DOHH2 (cell line): ENCODE data around the gene ITPKA.

Source experiments
- H3F3A ChIP-seq: fragments of 200-600 bp; sonication (generic), shearing (Covaris generic); 2 replicates; pipeline ENCODE4 v1.6.0; 2016; ENCODE audit warnings: antibody characterized with exemption, mild to moderate bottlenecking; ENCODE audit not compliant: control insufficient read depth, insufficient read depth
- H3K27ac ChIP-seq: fragments of 200-600 bp; sonication (generic); 2 replicates; pipeline ENCODE4 v1.5.1; 2014; ENCODE audit warnings: low read depth, mild to moderate bottlenecking, low read length, moderate library complexity
- H3K27me3 ChIP-seq: fragments of 200-600 bp; sonication (generic); 2 replicates; pipeline ENCODE4 v1.6.1; 2014; ENCODE audit warnings: mild to moderate bottlenecking, low read length, mixed read lengths; ENCODE audit not compliant: control insufficient read depth
- H3K36me3 ChIP-seq: fragments of 200-600 bp; sonication (generic); 2 replicates; pipeline ENCODE4 v1.6.1; 2014; ENCODE audit warnings: mild to moderate bottlenecking, low read length, moderate library complexity, mixed read lengths; ENCODE audit not compliant: control insufficient read depth
- H3K4me1 ChIP-seq: fragments of 200-600 bp; sonication (generic); 2 replicates; pipeline ENCODE4 v1.6.1; 2014; ENCODE audit warnings: mild to moderate bottlenecking, low read length, mixed read lengths; ENCODE audit not compliant: control insufficient read depth
- H3K4me2 ChIP-seq: fragments of 200-600 bp; sonication (generic); 2 replicates; pipeline ENCODE4 v1.6.0; 2014; ENCODE audit warnings: mild to moderate bottlenecking, low read length, moderate library complexity
- H3K4me3 ChIP-seq: fragments of 200-600 bp; sonication (generic); 2 replicates; pipeline ENCODE4 v1.5.1; 2014; ENCODE audit warnings: mild to moderate bottlenecking, low read length, mixed read lengths
- H3K79me2 ChIP-seq: fragments of 200-600 bp; sonication (generic); 2 replicates; pipeline ENCODE4 v1.6.1; 2014; ENCODE audit warnings: mild to moderate bottlenecking, low read length, mixed read lengths; ENCODE audit not compliant: control insufficient read depth
- H3K9me2 ChIP-seq: fragments of 200-600 bp; sonication (generic); replicated peaks from 2 replicates; pipeline ENCODE4 v1.6.1; 2014; ENCODE audit warnings: mild to moderate bottlenecking, low read length, mixed read lengths; ENCODE audit not compliant: control insufficient read depth
- H3K9me3 ChIP-seq: fragments of 200-600 bp; sonication (generic); 2 replicates; pipeline ENCODE4 v1.6.1; 2014; ENCODE audit warnings: antibody characterized with exemption, low read length, mixed read lengths; ENCODE audit not compliant: control insufficient read depth, insufficient read depth
- H4K20me1 ChIP-seq: fragments of 200-600 bp; sonication (generic); 2 replicates; pipeline ENCODE4 v1.6.0; 2014; ENCODE audit warnings: low read depth, mild to moderate bottlenecking, antibody characterized with exemption, low read length, moderate library complexity; ENCODE audit not compliant: control insufficient read depth, insufficient read depth
- EZH2phosphoT487 ChIP-seq: fragments of 200-600 bp; sonication (generic); IDR thresholded peaks from 2 replicates; pipeline ENCODE4 v1.6.1; 2017; ENCODE audit warnings: borderline replicate concordance, mild to moderate bottlenecking, antibody characterized with exemption, low read length, moderate library complexity, mixed read lengths
- TF ChIP-seq, protein P1 (sequence below): fragments of 200-600 bp; sonication (generic); IDR thresholded peaks from one replicate; pipeline ENCODE4 v1.5.1; 2014; ENCODE audit warnings: antibody characterized with exemption, mild to moderate bottlenecking, low read depth, low read length; ENCODE audit not compliant: poor library complexity, severe bottlenecking

ITPKA gene

DNA sequence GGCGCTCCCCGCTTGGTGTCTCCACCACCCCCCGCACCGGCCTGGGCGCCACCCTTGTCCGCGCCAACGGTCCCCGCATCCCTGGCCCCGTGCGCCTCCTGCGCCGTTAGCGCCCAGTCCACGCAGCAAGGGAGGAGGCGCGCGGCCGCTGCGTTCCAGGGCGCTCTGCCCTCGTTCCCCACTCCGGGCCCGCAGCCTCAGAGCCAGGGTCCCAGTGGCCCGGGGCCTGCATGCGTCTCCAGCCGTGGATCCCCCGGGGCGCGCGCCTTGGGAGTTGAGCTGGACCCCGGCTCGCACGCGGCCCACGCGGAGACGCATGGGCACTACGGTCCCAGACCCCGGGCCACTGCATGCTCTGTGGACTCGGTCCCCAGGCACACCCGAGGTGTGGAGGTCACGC, 7.4 kb upstream of the ITPKA start:
- Histone ChIP-seq H3K27ac (no peak overlapping the region), H3K4me1 (no peaks in the 10 kb centered on the region), H3K9me3 (no peaks in the 10 kb centered on the region), H3F3A (no peaks in the 10 kb centered on the region), H3K79me2 (no peaks in the 10 kb centered on the region), H4K20me1 (no peaks in the 10 kb centered on the region), H3K4me2 (no peak overlapping the region), H3K27me3 (peaks cover 6% of the 10 kb centered on the region), H3K36me3 (peaks cover 10% of the 10 kb centered on the region), H3K9me2 (no peaks in the 10 kb centered on the region), H3K4me3 (no peak overlapping the region)
- TF ChIP-seq, protein P1, sequence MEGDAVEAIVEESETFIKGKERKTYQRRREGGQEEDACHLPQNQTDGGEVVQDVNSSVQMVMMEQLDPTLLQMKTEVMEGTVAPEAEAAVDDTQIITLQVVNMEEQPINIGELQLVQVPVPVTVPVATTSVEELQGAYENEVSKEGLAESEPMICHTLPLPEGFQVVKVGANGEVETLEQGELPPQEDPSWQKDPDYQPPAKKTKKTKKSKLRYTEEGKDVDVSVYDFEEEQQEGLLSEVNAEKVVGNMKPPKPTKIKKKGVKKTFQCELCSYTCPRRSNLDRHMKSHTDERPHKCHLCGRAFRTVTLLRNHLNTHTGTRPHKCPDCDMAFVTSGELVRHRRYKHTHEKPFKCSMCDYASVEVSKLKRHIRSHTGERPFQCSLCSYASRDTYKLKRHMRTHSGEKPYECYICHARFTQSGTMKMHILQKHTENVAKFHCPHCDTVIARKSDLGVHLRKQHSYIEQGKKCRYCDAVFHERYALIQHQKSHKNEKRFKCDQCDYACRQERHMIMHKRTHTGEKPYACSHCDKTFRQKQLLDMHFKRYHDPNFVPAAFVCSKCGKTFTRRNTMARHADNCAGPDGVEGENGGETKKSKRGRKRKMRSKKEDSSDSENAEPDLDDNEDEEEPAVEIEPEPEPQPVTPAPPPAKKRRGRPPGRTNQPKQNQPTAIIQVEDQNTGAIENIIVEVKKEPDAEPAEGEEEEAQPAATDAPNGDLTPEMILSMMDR = no peak
- TF ChIP-seq EZH2phosphoT487 = no peak

DNA sequence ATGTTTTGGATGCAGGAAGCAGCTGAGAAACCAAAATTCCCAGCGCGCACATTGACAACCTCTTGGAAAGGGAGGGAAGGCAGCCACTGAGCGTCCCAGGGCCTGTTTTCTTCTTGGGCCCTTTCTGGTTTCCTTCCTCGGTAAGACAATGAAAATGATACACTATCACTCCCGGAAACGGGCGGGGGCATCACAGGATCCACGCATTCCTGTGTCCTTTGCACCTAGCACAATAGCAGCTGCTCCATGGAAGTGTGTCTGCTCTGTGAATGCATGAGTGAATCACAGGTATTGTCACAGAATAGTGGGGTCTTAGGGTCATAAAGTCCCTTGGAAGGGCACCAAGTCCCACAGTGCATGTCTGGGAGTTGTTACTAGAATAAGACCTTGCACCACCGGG, 6.3 kb upstream of the ITPKA start:
- Histone ChIP-seq H3K79me2 (no peaks in the 10 kb centered on the region), H3K36me3 (peaks cover 4% of the 10 kb centered on the region; the same call in 1 of the 2 replicates), H3K9me3 (no peaks in the 10 kb centered on the region), H3K9me2 (no peaks in the 10 kb centered on the region), H4K20me1 (no peaks in the 10 kb centered on the region), H3K27me3 (peaks cover 17% of the 10 kb centered on the region), H3K4me3 (no peak overlapping the region), H3F3A (no peaks in the 10 kb centered on the region), H3K4me1 (peaks cover under 1% of the 10 kb centered on the region), H3K4me2 (no peak overlapping the region), H3K27ac (no peak overlapping the region)
- TF ChIP-seq EZH2phosphoT487 = no peak
- TF ChIP-seq, protein P1 = no peak

DNA sequence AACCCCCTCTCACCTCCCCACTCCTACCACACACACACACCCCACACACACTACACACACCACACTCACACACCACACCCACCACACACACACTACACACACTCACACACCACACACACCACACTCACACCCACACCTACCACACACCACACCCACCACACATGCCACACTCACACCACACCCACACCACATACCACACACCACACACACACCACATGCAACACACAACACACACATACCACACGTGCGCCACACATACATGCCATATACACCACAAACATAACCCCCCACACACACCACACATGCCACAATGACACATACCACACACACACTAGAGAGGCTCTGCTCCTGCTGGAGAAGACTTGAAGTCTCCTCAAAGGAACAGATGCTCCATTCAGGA, 5.9 kb upstream of the ITPKA start:
- peaks cover 21% of the 10 kb centered on the region for H3K27me3 ChIP-seq
- H3K9me3 ChIP-seq = no peaks in the 10 kb centered on the region
- no peaks in the 10 kb centered on the region for H3K36me3 ChIP-seq
- H3K79me2 ChIP-seq = no peaks in the 10 kb centered on the region
- H3K4me3 ChIP-seq = no peak overlapping the region
- peaks cover 5% of the 10 kb centered on the region for H3K4me1 ChIP-seq
- no peak overlapping the region for H3K27ac ChIP-seq
- TF ChIP-seq, protein P1 = no peak
- no peak for TF ChIP-seq EZH2phosphoT487
- no peak overlapping the region for H3K4me2 ChIP-seq
- no peaks in the 10 kb centered on the region for H3K9me2 ChIP-seq
- H4K20me1 ChIP-seq = no peaks in the 10 kb centered on the region
- H3F3A ChIP-seq = no peaks in the 10 kb centered on the region

DNA sequence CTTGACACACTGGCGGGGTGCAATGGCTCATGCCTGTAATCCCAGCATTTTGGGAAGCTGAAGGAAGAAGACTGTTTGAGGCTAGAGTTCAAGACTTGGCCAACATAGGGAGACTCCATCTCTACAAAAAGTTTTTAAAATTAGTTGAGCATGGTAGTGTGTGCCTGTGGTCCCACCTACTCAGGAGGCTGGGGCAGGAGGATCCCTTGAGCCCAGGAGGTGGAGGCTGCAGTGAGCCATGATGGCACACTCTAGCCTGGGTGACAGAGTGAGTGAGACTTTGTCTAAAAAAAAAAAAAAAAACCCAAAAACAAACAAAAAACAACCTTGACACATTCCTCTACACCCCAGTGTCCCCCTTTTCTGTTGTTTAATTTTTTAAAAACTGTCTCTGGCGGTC, 4.0 kb upstream of the ITPKA start:
- H3K9me2 ChIP-seq = no peaks in the 10 kb centered on the region
- TF ChIP-seq, protein P1 = no peak
- TF ChIP-seq EZH2phosphoT487 = no peak
- peaks cover 20% of the 10 kb centered on the region for H3K4me1 ChIP-seq
- no peaks in the 10 kb centered on the region for H3K9me3 ChIP-seq
- H3K36me3 ChIP-seq = no peaks in the 10 kb centered on the region
- no peak overlapping the region for H3K4me3 ChIP-seq
- no peaks in the 10 kb centered on the region for H4K20me1 ChIP-seq
- H3K27me3 ChIP-seq = peaks cover 35% of the 10 kb centered on the region
- H3F3A ChIP-seq = no peaks in the 10 kb centered on the region
- H3K79me2 ChIP-seq = no peaks in the 10 kb centered on the region
- H3K4me2 ChIP-seq = no peak overlapping the region
- H3K27ac ChIP-seq = no peak overlapping the region
